ENCODE results near the gene SCLY.

Gene SCLY

DNA sequence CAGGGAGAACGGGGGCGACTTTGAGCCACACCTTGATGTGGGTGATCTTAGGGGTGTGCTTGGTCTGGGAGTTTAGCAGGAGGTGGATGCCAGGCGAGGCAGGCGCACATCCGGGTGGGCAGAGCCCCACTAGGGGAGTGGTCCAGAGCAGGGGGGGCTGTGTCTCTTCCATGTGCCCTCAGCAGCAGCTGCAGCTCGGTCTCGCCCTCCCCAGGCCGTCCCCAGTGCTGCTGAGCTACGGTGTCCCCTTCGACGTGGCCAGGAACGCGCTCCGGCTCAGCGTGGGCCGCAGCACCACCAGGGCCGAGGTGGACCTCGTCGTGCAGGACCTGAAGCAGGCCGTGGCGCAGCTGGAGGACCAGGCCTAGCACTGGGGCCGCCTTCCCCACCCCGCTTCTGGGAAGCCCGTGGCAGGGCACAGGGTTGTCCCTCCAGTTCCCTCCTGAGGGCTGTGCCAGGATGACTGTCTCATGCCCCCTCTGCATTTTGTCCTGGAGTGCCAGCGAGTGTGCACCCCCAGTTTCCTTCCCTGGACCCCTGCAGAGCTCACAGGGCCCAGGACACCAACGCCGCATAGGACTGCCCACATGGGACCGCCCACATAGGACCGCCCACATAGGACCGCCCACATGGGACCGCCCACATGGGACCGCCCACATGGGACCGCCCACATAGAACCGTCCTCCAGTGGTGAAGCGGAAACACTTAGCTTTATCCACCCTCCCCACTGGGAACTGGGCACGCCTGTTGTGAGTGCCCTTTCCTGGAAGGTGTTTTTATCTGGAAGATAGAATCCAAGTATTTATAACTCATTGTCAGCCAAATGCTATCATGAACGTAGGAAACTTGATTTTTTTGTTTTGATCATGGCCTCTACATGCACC lies 37.4 kb downstream of the SCLY start:
- peak; percentile 65 for DNase-seq (ENCODE audit: low spot score)

- DNase-seq (ENCODE audit: low spot score) = peak; percentile 63
Measured at GRCh38 chr2:238098901-238099713, 38.3 kb downstream of the SCLY start.

- peak; percentile 46 for DNase-seq (ENCODE audit: low spot score)
Measured at GRCh38 chr2:238099714-238100048, 38.9 kb downstream of the SCLY start.

GRCh38 chr2:238100049-238100820 lies 39.4 kb downstream of the SCLY start, which contains the start of gene ESPNL:
ESPNL (plus strand) TSS chr2:238100340; CDS start chr2:238100420, 80 bp downstream.
- peak; percentile 55 for DNase-seq (ENCODE audit: low spot score)

DNA sequence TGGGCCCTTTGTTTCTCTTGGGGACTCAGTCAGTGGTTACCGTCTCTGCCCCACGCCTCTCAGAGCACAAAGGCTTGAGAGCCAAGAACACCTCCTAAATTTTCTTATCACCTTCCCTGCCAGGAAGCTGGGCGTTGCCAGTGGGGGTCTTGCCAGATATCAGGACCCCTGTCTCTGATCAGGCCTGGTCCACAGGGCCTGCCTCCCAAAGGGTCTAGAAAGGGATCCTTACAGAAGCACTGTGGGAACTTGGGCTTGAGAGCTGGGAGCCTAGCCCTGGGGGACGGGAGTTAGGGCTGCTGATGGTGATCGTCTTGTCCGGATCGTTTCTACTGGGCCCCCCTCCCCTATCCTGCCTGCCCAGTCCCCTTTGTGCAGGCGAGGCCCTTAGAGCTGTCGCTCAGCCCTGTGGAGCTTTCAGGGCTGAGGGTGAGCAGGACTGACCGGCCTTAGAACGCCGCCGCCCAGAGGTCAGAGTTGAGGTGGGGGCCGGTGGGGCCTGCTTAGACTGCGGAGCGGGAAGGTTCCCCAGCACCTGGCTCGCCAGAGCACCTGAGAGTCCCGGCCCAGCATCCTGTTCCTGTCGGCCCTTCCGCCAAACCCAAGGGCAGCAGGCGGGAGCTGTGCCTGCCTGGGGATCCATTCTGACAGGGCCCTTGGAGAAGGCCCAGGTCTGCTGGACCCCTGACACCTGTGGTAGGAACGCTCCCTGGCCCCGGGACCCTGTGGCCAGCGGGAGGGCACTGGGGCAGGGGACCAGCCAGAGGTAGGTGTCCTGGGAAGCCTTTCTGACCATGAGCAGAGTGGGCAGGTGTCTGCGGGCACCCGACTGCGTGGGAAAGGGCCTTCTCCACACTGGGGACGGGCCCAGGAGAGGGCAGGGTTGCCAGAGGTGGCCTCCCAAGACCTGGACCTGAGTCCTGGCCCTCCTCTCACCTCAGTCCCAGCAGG lies 40.3 kb downstream of the SCLY start:
- DNase-seq (ENCODE audit: low spot score) = peak; percentile 57

- DNase-seq (ENCODE audit: low spot score) = peak; percentile 53
Measured at GRCh38 chr2:238101891-238102841, 41.4 kb downstream of the SCLY start.

DNA sequence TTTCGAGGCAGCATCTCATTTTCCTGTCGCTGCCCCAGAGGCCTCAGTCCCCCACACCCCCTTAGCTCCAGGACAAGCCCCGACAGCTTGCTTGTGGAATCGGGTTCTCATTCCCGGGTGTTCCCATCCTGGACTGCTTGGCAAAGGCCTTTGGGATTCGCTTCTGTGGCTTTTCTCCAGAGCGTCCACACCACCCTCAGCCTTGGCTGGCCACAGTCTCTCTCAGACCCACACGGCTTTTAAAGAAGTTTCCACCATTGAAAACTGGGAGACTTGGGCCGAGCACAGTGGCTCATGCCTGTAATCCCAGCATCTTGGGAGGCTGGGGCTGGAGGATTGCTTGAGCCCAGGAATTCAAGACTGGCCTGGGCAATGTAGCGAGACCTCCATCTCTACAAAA lies 42.1 kb downstream of the SCLY start:
- peak; percentile 37 for DNase-seq (ENCODE audit: low spot score)

GRCh38 chr2:238103465-238104225 lies 42.8 kb downstream of the SCLY start:
- DNase-seq (ENCODE audit: low spot score) = peak; percentile 31

DNA sequence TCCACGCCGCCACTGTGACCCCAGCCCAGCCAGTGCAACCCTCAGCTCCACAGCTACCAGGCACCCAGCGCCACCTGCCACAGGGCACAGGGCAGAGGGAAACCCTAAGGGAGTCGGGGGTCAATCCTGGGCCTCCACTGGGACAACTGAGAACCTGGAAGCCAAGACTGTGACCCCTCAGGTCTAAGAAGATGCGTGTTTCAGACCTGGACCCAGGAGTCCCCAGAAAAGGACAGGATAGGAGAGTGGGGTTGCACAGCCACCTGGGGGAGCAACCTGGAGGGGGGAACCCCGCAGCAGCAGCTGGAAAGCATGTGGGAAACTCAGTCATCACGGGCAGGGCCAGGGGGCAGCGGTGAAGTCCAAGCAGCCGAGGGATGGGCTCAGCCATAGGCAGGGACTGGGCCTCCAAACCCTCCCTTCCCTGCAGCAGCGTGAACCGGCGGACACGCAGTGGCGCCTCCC lies 43.5 kb downstream of the SCLY start:
- peak; percentile 60 for DNase-seq (ENCODE audit: low spot score)

DNA sequence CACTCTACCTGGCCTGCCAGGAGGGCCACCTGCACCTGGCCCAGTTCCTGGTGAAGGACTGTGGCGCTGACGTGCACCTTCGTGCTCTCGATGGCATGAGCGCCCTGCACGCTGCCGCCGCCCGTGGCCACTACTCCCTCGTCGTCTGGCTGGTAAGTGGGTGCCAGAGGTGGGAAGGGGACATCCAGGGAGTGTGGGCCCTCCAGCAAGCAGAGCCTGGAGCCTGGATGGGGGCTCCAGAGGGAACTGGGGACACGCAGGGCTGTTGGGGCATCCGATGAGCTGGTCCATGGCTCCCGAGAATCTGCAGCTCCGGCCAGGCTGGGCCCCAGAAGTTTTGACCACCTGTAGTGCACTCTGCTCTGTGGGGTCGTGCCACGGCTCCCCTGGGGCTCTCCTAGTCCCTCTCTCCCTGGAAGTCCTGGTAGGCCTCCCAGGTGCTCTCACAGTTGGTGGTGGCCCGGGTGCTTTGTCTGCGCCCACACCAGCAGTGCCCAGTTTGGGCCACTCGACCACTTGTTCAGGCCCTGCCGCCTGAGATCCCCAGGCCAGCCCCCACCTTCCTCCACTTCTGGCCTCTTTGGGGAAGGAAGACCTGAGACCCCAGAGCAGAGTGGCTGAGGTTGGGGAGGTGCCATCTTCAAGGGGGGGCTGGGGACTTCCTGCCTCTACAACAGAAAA lies 44.0 kb downstream of the SCLY start:
- DNase-seq (ENCODE audit: low spot score) = peak; percentile 52

GRCh38 chr2:238105506-238106338 lies 44.9 kb downstream of the SCLY start:
- DNase-seq (ENCODE audit: low spot score) = peak; percentile 48

GRCh38 chr2:238106339-238106697 lies 45.5 kb downstream of the SCLY start:
- DNase-seq (ENCODE audit: low spot score) = peak; percentile 50

- peak; percentile 55 for DNase-seq (ENCODE audit: low spot score)
Measured at GRCh38 chr2:238106698-238107524, 46.1 kb downstream of the SCLY start.

- DNase-seq (ENCODE audit: low spot score) = peak; percentile 36
Measured at GRCh38 chr2:238107525-238108422, 47.0 kb downstream of the SCLY start.

- DNase-seq (ENCODE audit: low spot score) = peak; percentile 56
Measured at GRCh38 chr2:238108423-238109183, 47.8 kb downstream of the SCLY start.

Data from left forelimb (tissue), 1 donor.